NK-92 (cell line): ENCODE data around the gene DPCD.

Experiments
- DNase-seq: peaks from one replicate; lab custom pipeline; 2025; ENCODE audit not compliant: unreplicated experiment; lab: John Stamatoyannopoulos, UW

The DPCD gene

GRCh38 chr10:101587725-101588653 is at the start of gene DPCD, which contains the start of gene POLL:
Gene DPCD, plus strand, starts transcription at chr10:101588321. Its CDS starts 16 bp downstream, at chr10:101588337.
Gene POLL, minus strand, starts transcription at chr10:101588257. Its CDS starts 897 bp downstream, at chr10:101587360.
- DNase-seq = peak; percentile 42

- no peak for DNase-seq
These were observed 49.7 kb upstream of the DPCD start for GRCh38 chr10:101538446-101538845.

- DNase-seq = no peak
These were observed 42.2 kb upstream of the DPCD start for GRCh38 chr10:101545898-101546297.

- DNase-seq = no peak
These were observed 37.2 kb upstream of the DPCD start for GRCh38 chr10:101550965-101551364.

- no peak for DNase-seq
These were observed 35.7 kb upstream of the DPCD start for GRCh38 chr10:101552442-101552841.

GRCh38 chr10:101557541-101557940 is 30.6 kb upstream of the DPCD start:
- DNase-seq = no peak

- DNase-seq = no peak
These were observed 29.9 kb upstream of the DPCD start for GRCh38 chr10:101558204-101558603.

GRCh38 chr10:101558671-101559595 is 29.2 kb upstream of the DPCD start:
- no peak for DNase-seq

- DNase-seq = no peak
These were observed 28.4 kb upstream of the DPCD start for GRCh38 chr10:101559596-101560297.

- DNase-seq = no peak
These were observed 27.6 kb upstream of the DPCD start for GRCh38 chr10:101560298-101561067.

GRCh38 chr10:101561068-101561915 is 26.8 kb upstream of the DPCD start:
- DNase-seq = no peak

GRCh38 chr10:101562231-101562630 is 25.9 kb upstream of the DPCD start:
- DNase-seq = no peak

- DNase-seq = no peak
These were observed 25.1 kb upstream of the DPCD start for GRCh38 chr10:101563007-101563406.

- no peak for DNase-seq
These were observed 24.6 kb upstream of the DPCD start for GRCh38 chr10:101563497-101564040.

- no peak for DNase-seq
These were observed 23.6 kb upstream of the DPCD start for GRCh38 chr10:101564490-101564991.

- no peak for DNase-seq
These were observed 22.7 kb upstream of the DPCD start for GRCh38 chr10:101565370-101565900.

- DNase-seq = no peak
These were observed 22.2 kb upstream of the DPCD start for GRCh38 chr10:101565936-101566332.

GRCh38 chr10:101566333-101567164 is 21.6 kb upstream of the DPCD start:
- no peak for DNase-seq
